Fibroblast of lung (primary cell): ENCODE results near the gene CERS3.

Source experiments
- EZH2 ChIP-seq: IDR thresholded peaks from 2 replicates; pipeline ENCODE4 v1.5.1; 2012; ENCODE audit warnings: low read length, control low read depth, mild to moderate bottlenecking; ENCODE audit errors: missing control alignments
- TF ChIP-seq, protein P1 (sequence below), 2 donors: IDR thresholded peaks in 1 of 2; conservative IDR thresholded peaks in 1 of 2; 1 replicate in 1 of 2; 2 replicates in 1 of 2; pipeline ENCODE4 v1.5.1; 2011 to 2012; ENCODE audit warnings: low read length in 2 of 2, control low read depth in 1 of 2, inconsistent platforms in 1 of 2, low read depth in 1 of 2, mild to moderate bottlenecking in 1 of 2

DNA sequence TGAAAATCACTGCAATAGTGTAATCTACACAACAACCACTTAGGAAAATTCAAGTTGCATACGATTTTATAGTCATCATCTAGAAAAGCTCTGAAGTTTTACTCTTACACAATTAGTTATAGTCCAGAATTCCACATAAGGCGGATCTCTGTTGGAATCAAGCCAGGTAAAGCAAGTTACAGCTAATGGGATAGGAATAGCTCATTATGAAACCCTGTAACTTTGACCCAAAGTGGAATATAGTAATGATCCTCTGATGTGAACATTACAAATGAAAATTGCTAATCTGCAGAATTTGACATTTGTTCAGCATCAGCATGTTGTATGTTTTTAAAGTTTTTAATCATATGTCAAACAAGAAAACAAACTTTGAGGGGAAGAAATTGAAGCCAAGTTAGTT, 4.4 kb downstream of the CERS3 start:
- TF ChIP-seq, protein P1, sequence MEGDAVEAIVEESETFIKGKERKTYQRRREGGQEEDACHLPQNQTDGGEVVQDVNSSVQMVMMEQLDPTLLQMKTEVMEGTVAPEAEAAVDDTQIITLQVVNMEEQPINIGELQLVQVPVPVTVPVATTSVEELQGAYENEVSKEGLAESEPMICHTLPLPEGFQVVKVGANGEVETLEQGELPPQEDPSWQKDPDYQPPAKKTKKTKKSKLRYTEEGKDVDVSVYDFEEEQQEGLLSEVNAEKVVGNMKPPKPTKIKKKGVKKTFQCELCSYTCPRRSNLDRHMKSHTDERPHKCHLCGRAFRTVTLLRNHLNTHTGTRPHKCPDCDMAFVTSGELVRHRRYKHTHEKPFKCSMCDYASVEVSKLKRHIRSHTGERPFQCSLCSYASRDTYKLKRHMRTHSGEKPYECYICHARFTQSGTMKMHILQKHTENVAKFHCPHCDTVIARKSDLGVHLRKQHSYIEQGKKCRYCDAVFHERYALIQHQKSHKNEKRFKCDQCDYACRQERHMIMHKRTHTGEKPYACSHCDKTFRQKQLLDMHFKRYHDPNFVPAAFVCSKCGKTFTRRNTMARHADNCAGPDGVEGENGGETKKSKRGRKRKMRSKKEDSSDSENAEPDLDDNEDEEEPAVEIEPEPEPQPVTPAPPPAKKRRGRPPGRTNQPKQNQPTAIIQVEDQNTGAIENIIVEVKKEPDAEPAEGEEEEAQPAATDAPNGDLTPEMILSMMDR (conservative IDR thresholded peaks at IDR 0.05 in 1 of 2, IDR thresholded peaks at IDR 0.05 in 1 of 2; ENCODE audit: low read depth in 1 of 2, low read length in 2 of 2), result no peak
- no peak for TF ChIP-seq EZH2
